ENCODE measurements around the gene XRCC4. TPM values are rescaled to one million over a fixed set of nuclear protein-coding genes. Genes with fewer than 3 reads are reported as not detected.

XRCC4 gene
- total and polyA plus RNA-seq, 2 of the 13 experiments (the other 11 are each of a cell fraction or from before 2014, with no cell fraction given): 2.8 to 12.6 TPM

- no TSS peak for BruUV-seq (replicated peaks)
- 82% methylated on average over 1 of the region's 1 CpG for WGBS (ENCODE audit: low lambda C conversion rate)
- Histone ChIP-seq H3K4me1 (ENCODE audit: insufficient read depth, low read length) (no peaks in the 10 kb centered on the region), H3K4me3 (replicated peaks in 1 of 3; ENCODE audit: insufficient read depth in 1 of 3, low read depth in 2 of 3, low read length in 3 of 3) (no peak overlapping the region), H3K9ac (ENCODE audit: insufficient read depth, low read depth, low read length) (no peak overlapping the region), H3K9me3 (ENCODE audit: low read length) (peaks cover 6% of the 10 kb centered on the region; the same call in 1 of the 2 replicates), H3K27ac (ENCODE audit: extremely low read length, insufficient read depth, low read length) (no peak overlapping the region), H3K27me3 (ENCODE audit: control insufficient read depth in 1 of 2, insufficient read depth in 2 of 2, low read length in 2 of 2) (no peaks in the 10 kb centered on the region), H3K36me3 (replicated peaks in 1 of 2; ENCODE audit: control insufficient read depth in 1 of 2, insufficient read depth in 2 of 2, low read length in 2 of 2) (no peaks in the 10 kb centered on the region; a peak in 1 of 5 replicates), H3K79me2 (ENCODE audit: insufficient read depth, low read length) (no peaks in the 10 kb centered on the region), H3K4me2 (ENCODE audit: low read depth, low read length) (no peak overlapping the region), H2AFZ (ENCODE audit: low read length) (no peak overlapping the region), H4K20me1 (ENCODE audit: insufficient read depth, low read length) (no peaks in the 10 kb centered on the region)
- in situ Hi-C loops (cut with HindIII; ENCODE audit: extremely low pct_ligation_motif_present, low pct_unique_long_range_greater_than_20kb): no loop called here
- FAIRE-seq (no peak), DNase-seq (ENCODE audit: low spot score) (no peak), ATAC-seq (no peak)
- POLR2A ChIA-PET: no interaction called here
- CTCF ChIA-PET (ENCODE audit: low intra/inter-chr PET ratio, low total read pairs): no interaction called here
- intact Hi-C loops (cut with micrococcal nuclease; ENCODE audit: unreplicated experiment): no loop called here
- no peak for TF ChIP-seq AHDC1 (CRISPR knock-in tag; IDR thresholded peaks at IDR 0.05; ENCODE audit: borderline replicate concordance)
- no peak for TF ChIP-seq ZNF263 (CRISPR knock-in tag; IDR thresholded peaks at IDR 0.05)
- TF ChIP-seq RARA (CRISPR knock-in tag; IDR thresholded peaks at IDR 0.05): no peak
- no peak for TF ChIP-seq FOSL2 (CRISPR knock-in tag; IDR thresholded peaks at IDR 0.05)
- no peak for TF ChIP-seq SNRNP70 (IDR thresholded peaks at IDR 0.05; ENCODE audit: low read depth, low read length)
- TF ChIP-seq GLMP (CRISPR knock-in tag; IDR thresholded peaks at IDR 0.05; ENCODE audit: borderline replicate concordance): no peak
- TF ChIP-seq, protein P1, sequence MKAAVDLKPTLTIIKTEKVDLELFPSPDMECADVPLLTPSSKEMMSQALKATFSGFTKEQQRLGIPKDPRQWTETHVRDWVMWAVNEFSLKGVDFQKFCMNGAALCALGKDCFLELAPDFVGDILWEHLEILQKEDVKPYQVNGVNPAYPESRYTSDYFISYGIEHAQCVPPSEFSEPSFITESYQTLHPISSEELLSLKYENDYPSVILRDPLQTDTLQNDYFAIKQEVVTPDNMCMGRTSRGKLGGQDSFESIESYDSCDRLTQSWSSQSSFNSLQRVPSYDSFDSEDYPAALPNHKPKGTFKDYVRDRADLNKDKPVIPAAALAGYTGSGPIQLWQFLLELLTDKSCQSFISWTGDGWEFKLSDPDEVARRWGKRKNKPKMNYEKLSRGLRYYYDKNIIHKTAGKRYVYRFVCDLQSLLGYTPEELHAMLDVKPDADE (CRISPR knock-in tag; IDR thresholded peaks at IDR 0.05): no peak
- TF ChIP-seq MAFK (conservative IDR thresholded peaks at IDR 0.05 in 1 of 2, IDR thresholded peaks at IDR 0.05 in 1 of 2; ENCODE audit: low read length in 2 of 2): no peak
- TF ChIP-seq THAP7 (CRISPR knock-in tag; IDR thresholded peaks at IDR 0.05): no peak
- TF ChIP-seq RORA (CRISPR knock-in tag; IDR thresholded peaks at IDR 0.05): no peak
- TF ChIP-seq SATB2 (CRISPR knock-in tag; IDR thresholded peaks at IDR 0.05): no peak
- no peak for TF ChIP-seq LCORL (IDR thresholded peaks at IDR 0.05)
- no peak for TF ChIP-seq LCORL (CRISPR knock-in tag; IDR thresholded peaks at IDR 0.05)
- no peak for TF ChIP-seq JUND (CRISPR knock-in tag; IDR thresholded peaks at IDR 0.05)
- TF ChIP-seq ZNF367 (CRISPR knock-in tag; IDR thresholded peaks at IDR 0.05; ENCODE audit: borderline replicate concordance): no peak
- no peak for TF ChIP-seq ONECUT2 (CRISPR knock-in tag; IDR thresholded peaks at IDR 0.05)
- no peak for TF ChIP-seq ZNF556 (CRISPR knock-in tag; IDR thresholded peaks at IDR 0.05; ENCODE audit: borderline replicate concordance)
- TF ChIP-seq THYN1 (CRISPR knock-in tag; IDR thresholded peaks at IDR 0.05; ENCODE audit: borderline replicate concordance, low read depth): no peak
- TF ChIP-seq XBP1 (CRISPR knock-in tag; IDR thresholded peaks at IDR 0.05): no peak
These were observed 38.5 kb downstream of the XRCC4 start for GRCh38 chr5:83115816-83116215.
